Activated CD8-positive, alpha-beta T cell treated with anti-CD3 and anti-CD28 coated beads for 36 hours (primary cell): Measurements from ENCODE around the gene MDGA2. TPM values are rescaled to one million over a fixed set of nuclear protein-coding genes. Genes with fewer than 3 reads are reported as not detected.

Experiments used
- ATAC-seq: fragments of 200-7000 bp; cut with Tn5 transposase; one replicate; pipeline ENCODE4 v1.10.0; 2021; ENCODE audit warnings: mild to moderate bottlenecking, moderate library complexity
- CTCF ChIA-PET: fragments of 350-600 bp; sonication (Branson Sonifier 250); formaldehyde crosslinking; loops from one replicate; lab custom pipeline; 2021; ENCODE audit warnings: antibody characterized with exemption; lab: Charles Lee
- POLR2A ChIA-PET: fragments of 350-600 bp; sonication (Branson Sonifier 250); formaldehyde crosslinking; loops from one replicate; lab custom pipeline; 2021; ENCODE audit warnings: antibody characterized with exemption; lab: Charles Lee
- DNase-seq: peaks from one replicate; pipeline ENCODE4 v3.0.0-alpha.2; 2020
- H3K27ac Mint-ChIP-seq: one replicate; pipeline ENCODE4 v1.8.0; 2021; ENCODE audit warnings: mild to moderate bottlenecking, mixed read lengths
- H3K27me3 Mint-ChIP-seq: one replicate; pipeline ENCODE4 v1.8.0; 2021; ENCODE audit warnings: mixed read lengths
- H3K36me3 Mint-ChIP-seq: one replicate; pipeline ENCODE4 v1.8.0; 2021; ENCODE audit warnings: low read depth, mixed read lengths
- H3K4me1 Mint-ChIP-seq: one replicate; pipeline ENCODE4 v1.8.0; 2021; ENCODE audit warnings: low read depth, mixed read lengths
- H3K4me3 Mint-ChIP-seq: one replicate; pipeline ENCODE4 v1.8.0; 2021; ENCODE audit warnings: mild to moderate bottlenecking, moderate library complexity, mixed read lengths
- H3K9me3 Mint-ChIP-seq: one replicate; pipeline ENCODE4 v1.8.0; 2021; ENCODE audit warnings: mixed read lengths
- CTCF ChIP-seq: fragments of 200-600 bp; IDR thresholded peaks from one replicate; pipeline ENCODE4 v1.8.0; 2022; ENCODE audit warnings: antibody characterized with exemption, mild to moderate bottlenecking
- intact Hi-C: fragments of 100-400 bp; cut with micrococcal nuclease; formaldehyde crosslinking; loops from one replicate; pipeline ENCODE4 v1.10.0; 2022
- total RNA-seq, 2 experiments: library from RNA; stranded (reverse); gene quantifications; one replicate each; pipeline ENCODE4 v1.2.3, GENCODE V29; 2021

MDGA2 gene
- total RNA-seq, 2 experiments from 2014 or later: not detected

- ChIA-PET POLR2A (no interaction called here), CTCF (no interaction called here)
- no peak overlapping the region for H3K4me3 Mint-ChIP-seq
- H3K36me3 Mint-ChIP-seq: no peaks in the 10 kb centered on the region
- ATAC-seq: no peak
- H3K27ac Mint-ChIP-seq: no peak overlapping the region
- H3K27me3 Mint-ChIP-seq: peaks cover 40% of the 10 kb centered on the region
- intact Hi-C loops: no loop called here
- DNase-seq: no peak
- TF ChIP-seq CTCF: no peak
- peaks cover 4% of the 10 kb centered on the region for H3K4me1 Mint-ChIP-seq
- H3K9me3 Mint-ChIP-seq: no peaks in the 10 kb centered on the region
These were observed 601 bp downstream of the MDGA2 start for GRCh38 chr14:47674543-47675465.

GRCh38 chr14:47674148-47674542 is 1.3 kb downstream of the MDGA2 start:
- H3K27me3 Mint-ChIP-seq: peaks cover 40% of the 10 kb centered on the region
- no peak for ATAC-seq
- no peaks in the 10 kb centered on the region for H3K9me3 Mint-ChIP-seq
- POLR2A ChIA-PET: no interaction called here
- intact Hi-C loops: no loop called here
- peaks cover 4% of the 10 kb centered on the region for H3K4me1 Mint-ChIP-seq
- TF ChIP-seq CTCF: no peak
- H3K36me3 Mint-ChIP-seq: no peaks in the 10 kb centered on the region
- H3K27ac Mint-ChIP-seq: no peak overlapping the region
- DNase-seq: no peak
- H3K4me3 Mint-ChIP-seq: no peak overlapping the region
- CTCF ChIA-PET: no interaction called here

GRCh38 chr14:47665337-47666134 is 9.9 kb downstream of the MDGA2 start:
- Mint-ChIP-seq H3K9me3 (peaks cover 3% of the 10 kb centered on the region), H3K27me3 (no peaks in the 10 kb centered on the region), H3K4me1 (no peaks in the 10 kb centered on the region), H3K4me3 (no peak overlapping the region), H3K27ac (no peak overlapping the region), H3K36me3 (no peaks in the 10 kb centered on the region)
- ATAC-seq (no peak), DNase-seq (no peak)
- intact Hi-C loops: no loop called here
- TF ChIP-seq CTCF: no peak
- POLR2A ChIA-PET: no interaction called here
- CTCF ChIA-PET: no interaction called here

DNA sequence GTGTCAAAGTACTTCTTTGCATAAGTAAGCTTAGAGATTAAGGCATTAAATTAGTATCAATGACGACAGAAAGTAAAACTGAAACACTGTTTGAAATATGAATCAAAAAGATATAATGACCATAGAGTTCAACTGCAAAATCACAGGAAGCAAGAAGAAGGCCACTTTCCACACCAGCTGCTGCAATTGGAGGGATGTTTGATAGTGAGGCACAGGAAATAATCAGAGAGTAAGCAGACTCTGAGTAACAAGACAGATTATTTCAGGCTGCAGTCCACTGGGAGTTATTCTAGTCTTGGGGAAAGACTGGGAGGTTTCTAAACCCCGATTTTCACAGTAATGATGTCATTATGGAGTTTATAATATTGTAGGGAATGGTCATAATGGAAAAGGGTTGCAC is 12.9 kb downstream of the MDGA2 start:
- DNase-seq (no peak), ATAC-seq (no peak)
- H3K27me3 Mint-ChIP-seq: no peaks in the 10 kb centered on the region
- ChIA-PET POLR2A (interaction anchor here (0.6 kb wide), 1 partner anchor 215 kb away, joined by 3 read pairs; no protein-coding TSS in a partner anchor), CTCF (no interaction called here)
- no peak for TF ChIP-seq CTCF
- peaks cover 3% of the 10 kb centered on the region for H3K9me3 Mint-ChIP-seq
- H3K36me3 Mint-ChIP-seq: no peaks in the 10 kb centered on the region
- H3K4me3 Mint-ChIP-seq: no peak overlapping the region
- no peaks in the 10 kb centered on the region for H3K4me1 Mint-ChIP-seq
- H3K27ac Mint-ChIP-seq: no peak overlapping the region
- intact Hi-C loops: no loop called here

GRCh38 chr14:47660158-47660557 is 15.2 kb downstream of the MDGA2 start:
- ATAC-seq: no peak
- POLR2A ChIA-PET: no interaction called here
- Mint-ChIP-seq H3K9me3 (peaks cover 3% of the 10 kb centered on the region), H3K36me3 (no peaks in the 10 kb centered on the region), H3K27ac (no peak overlapping the region), H3K4me3 (no peak overlapping the region), H3K4me1 (no peaks in the 10 kb centered on the region), H3K27me3 (no peaks in the 10 kb centered on the region)
- CTCF ChIA-PET: no interaction called here
- no peak for DNase-seq
- intact Hi-C loops: no loop called here
- no peak for TF ChIP-seq CTCF
